GM10266 (cell line): ENCODE measurements around the gene PPM1M.

Experiments
- DNase-seq: peaks from one replicate; pipeline ENCODE4 v3.0.0; 2012; ENCODE audit errors: extremely low spot score
- TF ChIP-seq, protein P1 (sequence below): IDR thresholded peaks from 2 replicates; pipeline ENCODE4 v1.5.1; 2012; ENCODE audit warnings: mild to moderate bottlenecking, low read depth; ENCODE audit not compliant: control insufficient read depth, insufficient read depth; ENCODE audit errors: missing control alignments

Gene PPM1M

DNA sequence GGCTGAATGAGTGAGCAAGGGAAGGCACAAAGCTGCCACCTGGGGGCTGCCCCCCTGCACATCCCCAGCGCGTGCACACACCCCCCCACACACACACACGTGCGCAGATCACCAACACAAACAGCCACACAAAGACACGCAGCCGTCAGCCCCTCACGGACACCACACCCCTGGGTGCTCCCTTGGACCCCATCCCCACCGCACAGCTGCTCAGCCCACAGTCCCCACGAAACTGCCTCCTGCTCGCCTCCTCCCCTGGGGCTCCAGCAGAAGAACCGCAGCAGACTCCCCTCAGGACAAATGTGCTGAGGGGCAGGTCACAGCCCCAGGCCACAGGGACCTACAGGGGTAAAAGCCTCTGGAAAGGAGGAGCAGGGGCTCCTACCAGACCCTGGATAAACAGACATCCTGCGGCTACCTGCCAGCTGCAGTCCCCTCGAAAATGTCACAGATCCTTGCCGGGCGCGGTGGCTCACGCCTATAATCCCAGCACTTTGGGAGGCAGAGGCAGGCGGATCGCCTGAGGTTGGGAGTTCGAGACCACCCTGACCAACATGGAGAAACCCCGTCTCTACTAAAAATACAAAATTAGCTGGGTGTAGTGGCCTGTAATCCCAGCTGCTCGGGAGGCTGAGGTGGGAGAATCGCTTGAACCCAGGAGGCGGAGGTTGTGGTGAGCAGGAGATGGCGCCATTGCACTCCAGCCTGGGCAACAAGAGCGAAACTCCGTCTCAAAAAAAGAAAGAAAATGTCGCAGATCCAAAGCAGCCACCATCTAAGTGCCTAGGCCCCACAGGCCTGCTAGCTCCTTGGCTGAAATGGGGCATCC, 13.1 kb upstream of the PPM1M start:
- DNase-seq = no peak

DNA sequence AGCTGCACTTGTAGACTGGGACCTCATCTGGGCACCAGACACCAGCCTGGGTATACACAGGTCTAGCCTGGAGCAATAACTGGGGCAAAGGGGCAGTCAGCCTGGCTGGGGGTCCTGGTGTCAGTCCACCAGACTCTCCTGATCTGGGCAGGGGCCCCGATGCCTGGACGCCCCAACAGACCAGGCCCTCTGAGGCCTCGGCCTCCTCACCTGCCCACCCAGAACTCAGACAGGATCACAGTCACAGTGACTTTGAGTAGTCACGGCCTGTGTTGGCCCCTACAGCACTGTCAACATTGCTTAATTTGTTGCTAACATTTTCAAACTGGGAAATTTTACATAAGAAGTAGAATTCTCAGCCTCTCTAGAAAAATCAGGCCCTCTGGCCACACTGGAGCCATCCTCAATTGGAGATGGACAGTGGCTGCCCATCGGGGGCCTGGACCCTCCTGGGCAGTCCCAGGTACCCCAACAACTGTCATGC, 12.4 kb upstream of the PPM1M start:
- TF ChIP-seq, protein P1, sequence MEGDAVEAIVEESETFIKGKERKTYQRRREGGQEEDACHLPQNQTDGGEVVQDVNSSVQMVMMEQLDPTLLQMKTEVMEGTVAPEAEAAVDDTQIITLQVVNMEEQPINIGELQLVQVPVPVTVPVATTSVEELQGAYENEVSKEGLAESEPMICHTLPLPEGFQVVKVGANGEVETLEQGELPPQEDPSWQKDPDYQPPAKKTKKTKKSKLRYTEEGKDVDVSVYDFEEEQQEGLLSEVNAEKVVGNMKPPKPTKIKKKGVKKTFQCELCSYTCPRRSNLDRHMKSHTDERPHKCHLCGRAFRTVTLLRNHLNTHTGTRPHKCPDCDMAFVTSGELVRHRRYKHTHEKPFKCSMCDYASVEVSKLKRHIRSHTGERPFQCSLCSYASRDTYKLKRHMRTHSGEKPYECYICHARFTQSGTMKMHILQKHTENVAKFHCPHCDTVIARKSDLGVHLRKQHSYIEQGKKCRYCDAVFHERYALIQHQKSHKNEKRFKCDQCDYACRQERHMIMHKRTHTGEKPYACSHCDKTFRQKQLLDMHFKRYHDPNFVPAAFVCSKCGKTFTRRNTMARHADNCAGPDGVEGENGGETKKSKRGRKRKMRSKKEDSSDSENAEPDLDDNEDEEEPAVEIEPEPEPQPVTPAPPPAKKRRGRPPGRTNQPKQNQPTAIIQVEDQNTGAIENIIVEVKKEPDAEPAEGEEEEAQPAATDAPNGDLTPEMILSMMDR = no peak
- no peak for DNase-seq

More for the DNA sequence above, 13.1 kb upstream of the PPM1M start:
- TF ChIP-seq, protein P1 = no peak

DNA sequence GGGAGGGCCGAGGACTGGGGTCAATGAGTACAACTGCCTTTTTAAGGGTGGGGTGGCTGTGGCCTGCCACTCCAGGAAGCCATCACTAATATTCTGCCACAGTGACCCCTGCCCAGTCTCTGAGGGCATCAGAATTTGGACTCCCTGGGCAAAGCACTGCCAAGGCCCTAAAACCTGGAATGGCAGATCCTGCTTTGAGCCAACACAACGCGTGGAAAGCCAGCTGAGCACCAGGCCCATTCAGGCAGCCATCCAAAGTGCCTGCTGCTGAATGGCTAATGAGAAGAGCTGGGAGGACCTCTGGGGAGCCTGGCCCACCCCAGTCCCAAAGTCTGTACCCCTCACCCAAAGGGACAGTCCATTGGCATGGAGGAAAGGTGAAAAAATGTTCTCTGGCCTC, 11.6 kb upstream of the PPM1M start:
- DNase-seq = no peak
- TF ChIP-seq, protein P1 = no peak

- no peak for DNase-seq
- TF ChIP-seq, protein P1 = peak; percentile 3
These were observed 10.8 kb upstream of the PPM1M start for GRCh38 chr3:52234516-52235447.

GRCh38 chr3:52236424-52236886, 9.1 kb upstream of the PPM1M start:
- TF ChIP-seq, protein P1 = no peak
- no peak for DNase-seq

- TF ChIP-seq, protein P1 = no peak
- DNase-seq = no peak
These were observed 8.4 kb upstream of the PPM1M start for GRCh38 chr3:52237006-52237656.
